Measurements from ENCODE around the gene TUT4. TPM values are rescaled to one million over a fixed set of nuclear protein-coding genes. Genes with fewer than 3 reads are reported as not detected.
A peak's percentile ranks its signal among the peaks of the same experiment; 100 is the strongest.

Gene TUT4
- total RNA-seq, 1 donor = 26.9 TPM

DNA sequence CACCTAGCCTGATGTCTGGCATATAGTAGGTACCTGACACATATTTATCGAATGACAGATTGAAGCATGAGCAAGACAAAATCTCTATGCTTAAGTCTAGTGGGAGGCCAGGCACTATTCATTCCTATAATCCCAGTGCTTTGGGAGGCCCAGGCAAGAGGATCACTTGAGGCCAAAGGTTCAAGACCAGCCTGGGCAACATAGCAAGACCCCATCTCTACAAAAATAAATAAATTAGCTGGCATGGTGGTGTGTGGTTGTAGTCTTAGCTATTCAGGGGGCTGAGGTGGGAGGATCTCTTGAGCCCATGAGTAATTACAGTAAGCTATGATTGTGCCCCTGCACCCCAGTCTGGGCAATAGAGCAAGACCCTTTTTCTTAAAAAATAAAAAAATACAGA is 23.2 kb upstream of the TUT4 start:
- no peak for DNase-seq (ENCODE audit: low read depth in 2 of 3, low spot score in 2 of 3)

DNA sequence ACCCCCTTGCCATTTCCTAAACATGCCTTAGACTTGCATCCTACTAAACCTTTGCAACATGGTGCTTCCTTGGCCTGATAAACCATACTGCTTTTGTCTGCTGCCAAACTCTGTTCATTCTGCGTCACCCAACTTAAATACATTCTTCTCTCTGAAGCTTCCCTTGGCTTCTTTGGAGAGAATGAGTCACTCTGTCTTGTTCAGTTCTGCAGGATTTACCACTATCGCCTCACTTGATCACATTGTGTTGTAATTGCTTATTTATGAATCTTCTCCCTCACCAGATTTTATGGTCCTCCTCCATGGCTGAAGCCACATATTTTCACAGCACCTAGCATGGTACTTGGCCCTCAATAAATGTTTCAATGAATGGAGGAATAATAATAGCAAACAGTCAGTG is 21.7 kb upstream of the TUT4 start:
- DNase-seq (ENCODE audit: low read depth in 2 of 3, low spot score in 2 of 3) = no peak

DNA sequence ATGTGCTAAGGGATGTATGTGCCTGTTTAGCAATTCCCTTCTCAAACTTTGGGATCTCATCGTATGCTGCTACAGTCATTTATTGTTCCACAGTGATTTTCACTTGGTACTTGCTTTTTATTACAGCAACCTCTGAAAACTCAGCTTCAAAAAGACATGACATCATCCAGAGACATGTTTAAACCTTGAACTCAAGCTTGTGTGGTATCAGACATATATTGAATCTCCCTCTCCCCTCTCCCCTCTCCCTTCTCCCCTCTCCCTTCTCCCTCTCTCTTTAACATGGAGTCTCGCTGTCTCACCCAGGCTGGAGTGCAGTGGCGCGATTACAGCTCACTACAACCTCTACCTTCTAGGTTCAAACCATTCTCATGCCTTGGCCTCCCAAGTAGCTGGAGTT is 19.5 kb upstream of the TUT4 start:
- DNase-seq (ENCODE audit: low read depth in 2 of 3, low spot score in 2 of 3) = no peak

DNA sequence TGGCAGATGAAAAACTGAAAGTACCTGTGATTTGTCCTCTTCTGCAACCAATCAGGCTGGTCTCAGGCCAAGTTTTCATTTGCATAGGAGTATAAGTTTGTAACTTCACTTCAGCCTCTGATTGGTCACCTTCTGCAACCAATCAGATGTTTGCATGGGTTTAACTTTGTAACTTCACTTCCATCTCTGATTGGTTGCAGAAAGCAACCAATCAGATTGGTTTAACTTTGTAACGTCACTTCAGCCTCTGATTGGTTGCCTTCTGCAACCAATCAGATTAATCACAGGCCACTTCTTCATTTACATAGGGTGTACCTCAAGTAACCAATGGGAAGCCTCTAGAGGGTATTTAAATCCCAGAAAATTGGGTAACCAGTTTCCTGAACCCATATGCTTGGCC is 18.9 kb upstream of the TUT4 start:
- peak in 1 of 3 donors; percentile 31 for DNase-seq (ENCODE audit: low read depth in 2 of 3, low spot score in 2 of 3)

DNA sequence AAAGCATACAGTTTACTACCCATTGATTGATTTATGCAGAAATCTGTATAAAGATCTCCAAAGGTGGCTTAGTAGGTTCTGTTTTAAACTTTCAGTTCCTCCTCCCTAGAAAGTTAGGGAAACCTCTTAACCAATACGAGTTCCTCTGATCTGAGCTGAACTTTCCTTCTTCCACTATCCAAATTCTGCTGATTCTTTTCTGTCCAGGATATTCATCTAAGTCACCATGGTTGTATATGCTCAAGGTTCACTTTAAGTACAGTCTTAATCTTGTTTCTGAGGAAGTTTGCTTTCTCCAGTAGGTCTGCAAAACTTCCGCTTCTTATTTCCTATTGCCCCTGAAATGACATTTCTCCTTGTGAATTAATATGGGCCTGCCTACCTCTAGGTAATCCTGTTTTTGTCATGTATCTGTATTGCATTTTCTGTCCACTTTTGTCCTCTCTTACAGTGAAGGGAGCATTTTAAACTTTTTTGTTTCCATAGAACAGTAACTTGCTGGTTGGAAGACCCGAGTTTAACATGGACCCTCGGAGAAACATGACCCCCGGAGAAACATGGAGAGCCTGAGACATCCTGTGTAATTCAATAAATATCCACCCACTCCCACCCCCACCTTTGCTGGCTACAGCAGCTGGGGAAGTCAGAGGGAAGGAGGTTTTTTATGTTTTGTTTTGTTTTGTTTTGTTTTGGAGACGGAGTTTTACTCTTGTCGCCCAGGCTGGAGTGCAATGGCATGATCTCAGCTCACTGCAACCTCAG is 16.7 kb upstream of the TUT4 start:
- peak in 2 of 3 donors; percentile 35 to 61 for DNase-seq (ENCODE audit: low read depth in 2 of 3, low spot score in 2 of 3)

DNA sequence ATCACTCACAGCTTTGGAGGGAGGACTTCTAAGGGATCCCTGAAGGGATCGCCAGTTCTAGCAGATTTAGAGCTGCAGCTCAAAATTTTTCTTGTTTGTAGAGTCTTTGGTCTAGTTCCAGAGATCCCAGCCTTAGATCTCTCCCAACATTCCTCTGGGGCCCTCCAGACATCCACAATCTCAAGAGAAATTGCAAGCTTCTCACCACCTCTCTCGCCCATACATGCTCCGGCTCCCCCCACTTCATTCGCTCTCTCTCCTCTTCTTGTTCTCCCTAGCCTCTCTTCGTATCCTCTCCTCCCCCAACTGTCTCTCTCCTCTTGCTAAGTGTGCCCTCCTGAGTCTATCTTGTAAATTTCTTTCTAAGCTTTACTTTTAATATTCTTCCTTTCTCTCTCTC is 15.1 kb upstream of the TUT4 start:
- peak in 1 of 3 donors; percentile 15 for DNase-seq (ENCODE audit: low read depth in 2 of 3, low spot score in 2 of 3)

DNA sequence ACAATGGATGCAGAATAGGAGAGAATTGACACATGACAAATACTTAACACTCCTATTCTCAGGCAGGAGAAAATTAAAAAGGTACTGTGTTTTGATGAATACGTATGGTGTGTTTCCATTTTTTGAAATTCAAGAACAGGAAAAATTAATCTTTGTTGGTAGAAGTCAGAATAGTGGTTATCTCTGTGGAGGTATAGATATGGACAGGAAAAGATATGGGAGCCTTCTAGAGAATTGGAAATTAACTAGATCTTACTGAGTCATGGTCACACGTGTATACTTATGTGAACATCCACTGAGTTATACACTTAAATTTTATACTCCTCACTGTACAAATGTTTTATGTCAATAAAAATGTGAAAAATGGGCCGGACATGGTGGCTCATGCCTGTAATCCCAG is 9.9 kb upstream of the TUT4 start:
- no peak for DNase-seq (ENCODE audit: low read depth in 2 of 3, low spot score in 2 of 3)

DNA sequence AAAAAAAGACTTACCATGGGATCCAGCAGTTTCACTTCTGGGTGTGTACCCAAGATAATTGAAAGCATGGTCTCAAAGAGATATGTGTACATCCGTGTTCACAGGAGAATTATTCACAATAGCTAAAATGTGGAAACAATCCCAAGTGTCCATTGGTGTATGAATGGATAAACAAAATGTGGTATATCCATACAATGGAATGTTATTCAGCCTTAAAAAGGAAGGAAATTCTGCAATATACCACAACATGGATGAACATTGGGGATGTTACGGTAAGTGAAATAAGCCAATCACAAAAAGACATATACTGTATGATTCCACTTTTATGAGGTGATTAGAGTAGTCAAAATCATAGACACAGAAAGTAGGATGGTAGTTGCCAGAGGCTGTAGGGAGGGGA is 7.0 kb upstream of the TUT4 start:
- DNase-seq (ENCODE audit: low read depth in 2 of 3, low spot score in 2 of 3) = no peak

DNA sequence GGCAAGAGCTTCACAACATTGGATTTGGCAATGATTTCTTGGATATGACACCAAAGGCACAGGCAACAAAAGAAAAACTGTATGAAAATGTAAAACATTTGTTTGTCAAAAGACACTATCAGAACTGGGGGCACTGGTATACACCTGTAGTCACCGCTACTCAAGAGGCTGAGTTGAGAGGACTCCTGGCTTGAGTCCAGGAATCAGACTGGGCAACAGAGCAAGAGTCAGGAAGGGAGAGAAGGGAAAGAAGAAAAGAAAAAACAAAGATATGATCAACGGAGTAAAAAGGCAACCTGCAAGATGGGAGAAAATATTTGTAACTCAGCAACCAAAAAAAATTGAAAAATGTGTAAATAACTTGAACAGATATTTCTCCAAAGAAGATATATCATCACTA is 6.0 kb upstream of the TUT4 start:
- no peak for DNase-seq (ENCODE audit: low read depth in 2 of 3, low spot score in 2 of 3)

DNA sequence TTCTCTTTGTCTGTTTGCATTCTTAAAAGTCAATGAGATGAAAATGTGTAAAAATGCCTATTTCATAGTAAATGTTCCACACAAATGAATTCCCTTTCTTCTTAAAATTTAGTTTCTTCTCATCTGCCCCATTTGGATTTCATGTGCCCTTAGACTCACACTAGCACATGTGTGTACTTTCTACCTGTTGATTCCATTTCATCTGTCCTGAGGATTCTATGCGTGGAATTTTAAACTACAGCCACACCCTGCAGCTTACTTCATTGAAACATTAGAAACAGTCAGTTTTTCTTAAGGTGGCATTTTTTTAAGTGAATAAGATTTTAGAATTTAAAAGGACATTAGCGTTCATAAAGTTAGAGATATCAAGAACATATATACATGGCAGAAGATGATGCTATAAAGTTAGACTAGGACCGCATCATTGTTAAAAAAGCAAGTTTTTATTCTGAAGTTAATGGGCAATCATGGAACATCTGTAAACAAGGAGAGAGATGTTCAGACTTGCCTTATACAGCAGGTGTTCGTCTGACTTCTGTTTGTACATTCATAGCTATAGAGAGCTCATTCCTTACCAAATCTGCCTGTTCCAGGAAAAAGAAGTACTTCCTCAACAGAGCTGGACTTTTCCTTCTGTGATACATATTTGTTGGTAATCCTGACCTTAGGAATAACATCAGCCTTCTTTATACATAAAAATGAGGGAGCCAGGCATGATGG is 3.9 kb upstream of the TUT4 start:
- DNase-seq (ENCODE audit: low read depth in 2 of 3, low spot score in 2 of 3) = no peak

DNA sequence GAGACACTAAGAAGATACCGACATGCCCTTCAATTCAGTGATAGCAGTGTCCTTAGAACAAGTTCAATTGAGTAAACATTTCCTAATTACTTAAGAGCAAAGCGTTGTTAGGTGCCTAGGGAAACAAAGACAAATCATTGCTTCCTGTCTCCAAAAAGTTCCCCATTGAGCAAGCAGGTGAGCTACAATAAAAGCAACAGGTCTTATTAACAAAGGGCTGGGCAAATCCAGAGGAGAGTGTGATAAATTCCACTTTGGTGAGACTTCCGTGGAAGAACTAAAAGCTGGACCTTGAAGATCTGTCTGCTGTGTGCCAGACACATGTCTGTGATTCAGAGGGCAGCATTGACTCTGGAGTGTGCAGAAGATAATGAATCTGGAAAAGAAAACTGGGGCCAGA is 1.9 kb upstream of the TUT4 start:
- DNase-seq (ENCODE audit: low read depth in 2 of 3, low spot score in 2 of 3) = no peak

DNA sequence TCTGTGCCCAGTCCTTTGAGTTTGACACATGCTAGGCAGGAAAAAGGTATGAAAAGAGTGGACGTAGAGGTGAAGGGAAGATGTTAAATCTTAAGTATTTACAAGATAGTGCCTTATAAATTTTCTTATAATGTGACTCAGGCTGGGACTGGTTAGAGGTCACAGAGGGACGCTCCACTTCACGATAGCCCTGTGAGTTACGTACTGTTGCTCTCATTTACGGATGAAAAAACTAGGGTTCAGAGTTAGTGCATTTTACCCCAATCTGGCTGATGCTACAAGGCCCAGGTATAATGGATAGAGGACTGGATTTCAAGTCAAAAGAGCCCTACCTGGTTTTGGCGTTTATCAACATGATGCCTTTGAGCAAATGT is 1.4 kb upstream of the TUT4 start:
- no peak for DNase-seq (ENCODE audit: low read depth in 2 of 3, low spot score in 2 of 3)

DNA sequence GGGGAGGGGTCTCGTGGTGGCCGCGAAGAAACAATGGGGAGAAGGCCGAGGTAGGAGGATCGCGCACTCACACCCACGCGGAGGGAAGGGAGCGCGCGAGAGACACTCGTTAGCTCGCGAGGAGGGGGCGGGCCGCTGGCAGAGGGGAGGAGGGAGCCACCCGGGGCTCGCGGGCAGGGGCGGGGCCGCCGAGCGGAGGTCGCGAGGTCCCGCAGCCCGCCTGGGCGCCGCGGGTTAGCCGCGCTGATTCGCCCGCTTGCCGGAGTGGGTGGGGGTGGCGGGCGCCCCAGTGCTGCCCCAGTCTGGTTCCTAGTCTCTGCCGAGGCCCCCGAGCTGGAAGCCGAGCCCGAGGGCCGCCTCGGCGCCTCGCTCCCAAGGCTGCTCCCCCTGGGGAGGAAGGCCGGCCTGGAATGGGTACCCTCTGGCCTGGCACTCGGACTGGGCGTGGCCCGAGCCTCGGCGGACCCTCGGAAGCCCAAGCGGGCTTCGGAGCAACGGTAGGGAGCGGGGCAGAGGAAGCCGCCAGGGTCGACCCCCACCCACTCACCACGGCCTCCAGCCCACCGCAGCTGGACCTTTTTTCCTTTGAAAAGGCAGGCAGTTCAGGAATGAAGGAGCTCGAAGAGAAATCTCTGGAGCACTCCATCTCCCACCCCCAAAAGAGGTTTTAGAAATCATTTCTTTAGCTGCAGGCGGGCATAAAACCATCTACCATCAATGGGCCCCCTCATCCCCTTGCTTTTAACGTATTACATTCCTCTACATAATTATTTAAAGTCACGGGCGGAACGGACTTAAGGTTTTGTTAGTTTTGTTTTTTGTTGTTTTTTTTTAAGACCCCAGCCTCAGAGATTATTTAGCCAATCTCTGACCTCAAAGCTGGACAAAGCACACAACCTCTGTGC is 722 bp upstream of the TUT4 start:
- peak; percentile 70 to 96 (median 91) for DNase-seq (ENCODE audit: low read depth in 2 of 3, low spot score in 2 of 3)

DNA sequence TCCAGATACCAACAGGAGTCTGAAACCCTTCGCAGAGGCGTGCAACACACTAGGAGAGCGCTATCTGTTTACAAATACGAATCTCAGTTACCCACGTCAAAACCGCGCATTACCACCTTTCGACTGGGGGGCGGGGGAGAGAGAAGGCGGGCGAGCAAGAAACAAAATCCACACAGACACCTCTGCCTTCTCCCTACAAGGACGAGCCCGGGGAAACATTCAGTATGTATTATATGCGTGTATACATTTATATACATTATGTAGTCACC is 722 bp downstream of the TUT4 start:
- peak; percentile 42 to 61 (median 53) for DNase-seq (ENCODE audit: low read depth in 2 of 3, low spot score in 2 of 3)

DNA sequence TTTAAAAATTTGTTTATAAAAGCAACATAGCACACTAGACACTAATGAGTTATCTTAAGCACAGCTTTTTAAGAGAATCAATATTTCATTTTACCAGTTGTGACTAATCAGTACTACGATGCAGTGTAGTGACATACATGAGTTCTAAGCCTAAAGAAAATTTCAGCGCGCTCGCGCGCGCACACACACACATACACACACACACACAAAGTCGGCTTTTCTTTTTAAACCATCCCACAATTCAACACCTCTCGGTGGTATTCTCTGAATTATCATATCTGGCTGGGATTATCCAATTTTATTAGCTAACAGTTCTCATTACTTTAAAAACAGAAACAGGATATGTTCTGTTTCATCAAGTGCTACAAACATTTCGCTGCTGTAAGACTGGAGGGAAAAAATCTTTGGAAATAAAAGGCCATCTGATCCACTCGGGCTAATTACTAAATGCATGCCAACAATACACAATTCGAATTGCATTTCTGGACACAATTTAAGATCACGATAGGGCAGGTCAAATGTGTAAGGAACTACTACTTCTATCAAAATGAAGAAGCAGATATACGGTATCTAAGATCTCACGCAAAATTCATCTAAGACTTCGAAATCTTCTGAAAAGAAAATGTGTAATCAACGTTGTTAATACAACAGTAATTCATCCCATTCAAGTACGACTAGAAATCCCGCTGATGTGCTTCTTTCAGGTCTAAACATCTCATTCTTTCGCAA is 1.2 kb downstream of the TUT4 start:
- DNase-seq (ENCODE audit: low read depth in 2 of 3, low spot score in 2 of 3) = peak in 2 of 3 donors; percentile 16 to 38

DNA sequence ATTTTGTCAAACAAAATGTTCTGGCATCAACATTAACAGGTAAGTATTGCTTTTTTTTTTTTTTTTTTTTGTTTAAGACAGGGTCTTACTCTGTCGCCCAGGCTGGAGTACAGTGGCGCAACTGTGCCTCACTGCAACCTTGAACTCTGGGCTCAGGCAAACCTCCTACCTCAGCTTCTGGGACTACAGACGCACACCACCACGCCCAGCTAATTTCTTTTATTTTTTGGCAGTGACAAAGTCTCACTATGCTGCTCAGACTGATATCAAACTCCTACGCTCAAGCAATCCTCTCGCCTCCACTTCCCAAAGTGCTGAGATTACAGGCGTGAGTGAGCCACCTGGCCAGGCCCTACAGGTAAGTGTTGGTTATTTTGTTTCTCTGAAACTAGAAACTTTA is 2.4 kb downstream of the TUT4 start:
- no peak for DNase-seq (ENCODE audit: low read depth in 2 of 3, low spot score in 2 of 3)

DNA sequence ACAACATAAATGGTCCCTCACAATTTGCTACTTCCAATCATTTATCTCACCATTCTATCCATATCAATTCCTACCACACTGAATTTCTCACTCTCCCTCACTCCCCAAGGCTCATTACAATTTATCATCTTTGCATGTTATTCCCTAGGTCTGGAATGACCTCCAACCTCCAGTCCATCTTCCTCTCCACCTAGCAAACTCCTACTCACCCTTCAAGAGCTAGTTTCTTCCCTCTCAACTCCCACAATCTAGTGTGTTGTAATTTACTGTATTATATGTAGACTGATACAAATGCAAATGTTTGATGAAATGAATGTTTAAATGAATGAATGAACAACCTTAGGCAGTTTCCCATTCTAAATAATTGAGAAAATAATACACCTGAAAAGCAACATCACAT is 3.6 kb downstream of the TUT4 start:
- no peak for DNase-seq (ENCODE audit: low read depth in 2 of 3, low spot score in 2 of 3)

DNA sequence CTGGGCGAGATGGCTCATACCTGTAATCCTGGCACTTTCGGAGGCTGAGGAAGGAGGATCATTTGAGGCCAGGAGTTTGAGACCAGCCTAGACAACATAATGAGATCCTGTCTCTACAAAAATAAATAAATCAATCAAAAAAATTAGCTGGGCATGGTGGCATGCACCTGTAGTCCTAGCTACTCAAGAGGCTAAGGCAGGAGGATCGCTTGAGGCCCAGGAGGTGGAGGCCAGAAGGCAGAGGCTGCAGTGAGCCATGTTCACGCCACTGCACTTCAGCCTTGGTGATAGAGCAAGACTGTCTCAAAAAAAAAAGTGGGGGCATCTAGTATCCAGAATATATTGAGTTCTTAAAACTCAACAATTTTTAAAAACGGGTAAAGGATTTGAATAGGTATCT is 6.0 kb downstream of the TUT4 start:
- no peak for DNase-seq (ENCODE audit: low read depth in 2 of 3, low spot score in 2 of 3)

DNA sequence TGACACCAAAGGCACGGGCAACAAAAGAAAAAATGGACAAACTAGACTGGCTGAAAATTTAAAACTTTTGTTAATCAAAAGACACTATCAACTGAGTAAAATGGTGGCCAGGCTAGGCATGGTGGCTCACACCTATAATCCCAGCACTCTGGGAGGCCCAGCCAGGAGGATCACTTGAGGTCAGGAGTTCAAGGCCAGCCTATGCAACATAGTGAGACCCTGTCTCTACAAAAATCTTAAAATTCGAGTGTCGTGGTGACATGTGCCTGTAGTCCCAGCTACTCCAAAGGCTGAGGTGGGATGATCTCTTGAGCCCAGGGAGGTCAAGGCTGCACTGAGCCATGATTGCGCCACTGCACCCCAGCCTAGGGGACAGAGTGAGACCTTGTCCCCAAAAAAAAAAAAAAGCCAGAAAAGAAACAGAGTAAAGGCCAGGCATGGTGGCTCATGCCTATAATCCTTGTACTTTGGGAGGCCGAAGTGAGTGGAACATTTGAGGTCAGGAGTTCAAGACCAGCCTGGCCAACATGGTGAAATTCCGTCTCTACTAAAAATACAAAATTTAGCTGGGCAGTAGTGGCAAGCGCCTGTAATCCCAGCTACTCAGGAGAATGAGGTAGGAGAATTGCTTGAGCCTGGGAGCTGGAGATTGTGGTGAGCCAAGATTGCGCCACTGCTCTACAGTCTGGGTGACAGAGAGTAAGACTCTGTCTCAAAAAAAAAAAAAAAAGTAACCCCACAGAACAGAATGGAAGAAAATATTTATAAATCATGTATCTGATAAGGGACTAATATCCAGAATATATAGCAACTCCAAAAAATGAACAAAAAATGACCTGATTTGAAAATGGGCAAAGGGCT is 8.0 kb downstream of the TUT4 start:
- no peak for DNase-seq (ENCODE audit: low read depth in 2 of 3, low spot score in 2 of 3)

DNA sequence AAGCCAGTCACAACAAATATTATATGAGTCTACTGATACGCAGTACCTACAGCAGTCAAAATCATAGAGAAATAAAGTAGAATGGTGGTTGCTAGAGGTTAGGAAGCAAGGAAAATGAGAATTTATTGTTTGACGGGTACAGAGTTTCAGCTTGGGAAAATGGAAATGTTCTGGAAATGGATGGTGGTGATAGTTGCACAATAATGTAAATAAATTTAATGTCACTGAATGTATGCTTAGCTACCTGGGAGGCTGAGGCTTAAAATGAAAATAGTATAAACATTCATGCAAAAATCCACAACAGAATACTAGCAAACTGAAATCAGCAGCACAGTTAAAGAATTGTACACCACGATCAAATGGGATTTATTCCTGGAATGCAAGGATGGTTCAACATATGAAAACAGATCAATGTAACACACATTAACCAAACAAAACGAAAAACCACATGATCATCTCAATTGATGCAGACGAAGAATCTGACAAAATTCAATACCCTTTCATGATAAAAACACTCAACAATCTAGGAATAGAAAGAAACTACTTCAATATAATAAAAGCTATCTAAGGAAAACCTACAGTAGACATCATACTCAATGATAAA is 10.7 kb downstream of the TUT4 start:
- DNase-seq (ENCODE audit: low read depth in 2 of 3, low spot score in 2 of 3) = peak in 1 of 3 donors; percentile 22
